ENCODE results near the gene SEMA6A. TPM values are rescaled to one million over a fixed set of nuclear protein-coding genes. Genes with fewer than 3 reads are reported as not detected.

SEMA6A gene
- total and polyA plus RNA-seq, 9 of the 15 experiments (the other 6 are each of a cell fraction or from before 2014, with no cell fraction given): 0.04 to 0.42 (median 0.18) TPM; not detected in 5

- TF ChIP-seq, protein P1, sequence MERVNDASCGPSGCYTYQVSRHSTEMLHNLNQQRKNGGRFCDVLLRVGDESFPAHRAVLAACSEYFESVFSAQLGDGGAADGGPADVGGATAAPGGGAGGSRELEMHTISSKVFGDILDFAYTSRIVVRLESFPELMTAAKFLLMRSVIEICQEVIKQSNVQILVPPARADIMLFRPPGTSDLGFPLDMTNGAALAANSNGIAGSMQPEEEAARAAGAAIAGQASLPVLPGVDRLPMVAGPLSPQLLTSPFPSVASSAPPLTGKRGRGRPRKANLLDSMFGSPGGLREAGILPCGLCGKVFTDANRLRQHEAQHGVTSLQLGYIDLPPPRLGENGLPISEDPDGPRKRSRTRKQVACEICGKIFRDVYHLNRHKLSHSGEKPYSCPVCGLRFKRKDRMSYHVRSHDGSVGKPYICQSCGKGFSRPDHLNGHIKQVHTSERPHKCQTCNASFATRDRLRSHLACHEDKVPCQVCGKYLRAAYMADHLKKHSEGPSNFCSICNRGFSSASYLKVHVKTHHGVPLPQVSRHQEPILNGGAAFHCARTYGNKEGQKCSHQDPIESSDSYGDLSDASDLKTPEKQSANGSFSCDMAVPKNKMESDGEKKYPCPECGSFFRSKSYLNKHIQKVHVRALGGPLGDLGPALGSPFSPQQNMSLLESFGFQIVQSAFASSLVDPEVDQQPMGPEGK (CRISPR knock-in tag; IDR thresholded peaks at IDR 0.05; ENCODE audit: borderline replicate concordance): no peak
Measured at GRCh38 chr5:116507941-116508655, 66.5 kb downstream of the SEMA6A start (continued).

DNA sequence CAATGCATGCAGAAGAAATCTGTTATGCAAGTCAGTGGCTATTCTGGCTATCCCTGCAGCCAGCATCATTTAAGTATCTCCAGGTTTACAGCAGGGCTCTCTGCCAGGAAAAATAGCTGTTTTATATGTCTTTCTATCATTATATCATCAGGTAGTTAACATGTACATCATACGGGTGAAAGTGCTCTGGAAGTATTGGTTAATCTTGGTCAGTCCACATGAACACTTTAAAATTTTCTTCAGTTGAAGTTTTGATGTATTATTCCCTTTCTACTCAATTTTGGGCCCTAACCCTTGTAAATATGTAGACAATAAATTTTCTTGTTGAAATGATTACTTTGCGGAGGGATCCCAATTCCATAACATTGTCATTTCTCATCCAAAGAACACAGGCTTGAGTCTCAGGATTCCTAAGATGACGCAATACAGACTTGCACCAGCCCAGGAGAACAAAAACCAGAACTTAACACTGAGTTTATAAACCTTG lies 67.5 kb downstream of the SEMA6A start:
- ATAC-seq (no peak), FAIRE-seq (no peak), DNase-seq (ENCODE audit: extremely low read depth in 1 of 4, low spot score in 3 of 4) (no peak)
- H3K79me2 ChIP-seq (ENCODE audit: control insufficient read depth, insufficient read depth, low read length): no peaks in the 10 kb centered on the region
- H3K9ac ChIP-seq (ENCODE audit: insufficient read depth in 1 of 2, low read depth in 2 of 2, low read length in 2 of 2): no peak overlapping the region
- ChIA-PET CTCF (ENCODE audit: low intra/inter-chr PET ratio) (no interaction called here), POLR2A (no interaction called here)
- no peaks in the 10 kb centered on the region for H3K4me1 ChIP-seq (replicated peaks in 1 of 2; ENCODE audit: control insufficient read depth in 2 of 2, insufficient read depth in 2 of 2, low read length in 2 of 2)
- no peak overlapping the region for H3K4me3 ChIP-seq
- no TSS peak for BruUV-seq (replicated peaks)
- no peaks in the 10 kb centered on the region for H3K36me3 ChIP-seq (ENCODE audit: control insufficient read depth, insufficient read depth, low read length)
- no peaks in the 10 kb centered on the region for H3K27me3 ChIP-seq (ENCODE audit: control insufficient read depth in 2 of 2, insufficient read depth in 2 of 2, low read length in 2 of 2)
- 6% methylated on average over 3 of the region's 3 CpGs for WGBS (ENCODE audit: insufficient coverage, low coverage, missing lambda C conversion rate)
- intact Hi-C loops (cut with micrococcal nuclease): no loop called here
- no peaks in the 10 kb centered on the region for H3K9me3 ChIP-seq (replicated peaks; ENCODE audit: control insufficient read depth, insufficient read depth, low read depth, low read length)
- H3K27ac ChIP-seq (ENCODE audit: extremely low read depth, low read depth, low read length): no peak overlapping the region
- H2AFZ ChIP-seq (ENCODE audit: low read depth, low read length): no peak overlapping the region
- no peaks in the 10 kb centered on the region for H4K20me1 ChIP-seq (replicated peaks; ENCODE audit: control insufficient read depth, insufficient read depth, low read length)
- in situ Hi-C loops (cut with MboI): no loop called here
- no peaks in the 10 kb centered on the region for H3K9me1 ChIP-seq (ENCODE audit: control insufficient read depth, insufficient read depth, low read length)
- H3K4me2 ChIP-seq (ENCODE audit: insufficient read depth, low read length): no peak overlapping the region
- TF ChIP-seq WHSC1 (IDR thresholded peaks at IDR 0.05; ENCODE audit: low read length) (no peak), RBM39 (optimal IDR thresholded peaks at IDR 0.05; ENCODE audit: low read depth, low read length) (no peak), ESRRB (CRISPR knock-in tag; IDR thresholded peaks at IDR 0.05; ENCODE audit: borderline replicate concordance) (no peak), ATF3 (IDR thresholded peaks at IDR 0.05) (peak; percentile 35; the same call in 1 of the 2 replicates), ATF3 (CRISPR knock-in tag; conservative IDR thresholded peaks at IDR 0.05) (no peak)
- TF ChIP-seq, protein P2, sequence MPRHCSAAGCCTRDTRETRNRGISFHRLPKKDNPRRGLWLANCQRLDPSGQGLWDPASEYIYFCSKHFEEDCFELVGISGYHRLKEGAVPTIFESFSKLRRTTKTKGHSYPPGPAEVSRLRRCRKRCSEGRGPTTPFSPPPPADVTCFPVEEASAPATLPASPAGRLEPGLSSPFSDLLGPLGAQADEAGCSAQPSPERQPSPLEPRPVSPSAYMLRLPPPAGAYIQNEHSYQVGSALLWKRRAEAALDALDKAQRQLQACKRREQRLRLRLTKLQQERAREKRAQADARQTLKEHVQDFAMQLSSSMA (CRISPR knock-in tag; IDR thresholded peaks at IDR 0.05): no peak

Measured in K562 (cell line).